NCI-H748 treated with DMSO at 0.1 percent for 48 hours (cell line): ENCODE measurements around the gene SLC2A11.

Source experiments
- DNase-seq: peaks from one replicate; lab custom pipeline; 2025; lab: John Stamatoyannopoulos, UW

The SLC2A11 gene, protein sequence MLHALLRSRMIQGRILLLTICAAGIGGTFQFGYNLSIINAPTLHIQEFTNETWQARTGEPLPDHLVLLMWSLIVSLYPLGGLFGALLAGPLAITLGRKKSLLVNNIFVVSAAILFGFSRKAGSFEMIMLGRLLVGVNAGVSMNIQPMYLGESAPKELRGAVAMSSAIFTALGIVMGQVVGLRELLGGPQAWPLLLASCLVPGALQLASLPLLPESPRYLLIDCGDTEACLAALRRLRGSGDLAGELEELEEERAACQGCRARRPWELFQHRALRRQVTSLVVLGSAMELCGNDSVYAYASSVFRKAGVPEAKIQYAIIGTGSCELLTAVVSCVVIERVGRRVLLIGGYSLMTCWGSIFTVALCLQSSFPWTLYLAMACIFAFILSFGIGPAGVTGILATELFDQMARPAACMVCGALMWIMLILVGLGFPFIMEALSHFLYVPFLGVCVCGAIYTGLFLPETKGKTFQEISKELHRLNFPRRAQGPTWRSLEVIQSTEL

DNA sequence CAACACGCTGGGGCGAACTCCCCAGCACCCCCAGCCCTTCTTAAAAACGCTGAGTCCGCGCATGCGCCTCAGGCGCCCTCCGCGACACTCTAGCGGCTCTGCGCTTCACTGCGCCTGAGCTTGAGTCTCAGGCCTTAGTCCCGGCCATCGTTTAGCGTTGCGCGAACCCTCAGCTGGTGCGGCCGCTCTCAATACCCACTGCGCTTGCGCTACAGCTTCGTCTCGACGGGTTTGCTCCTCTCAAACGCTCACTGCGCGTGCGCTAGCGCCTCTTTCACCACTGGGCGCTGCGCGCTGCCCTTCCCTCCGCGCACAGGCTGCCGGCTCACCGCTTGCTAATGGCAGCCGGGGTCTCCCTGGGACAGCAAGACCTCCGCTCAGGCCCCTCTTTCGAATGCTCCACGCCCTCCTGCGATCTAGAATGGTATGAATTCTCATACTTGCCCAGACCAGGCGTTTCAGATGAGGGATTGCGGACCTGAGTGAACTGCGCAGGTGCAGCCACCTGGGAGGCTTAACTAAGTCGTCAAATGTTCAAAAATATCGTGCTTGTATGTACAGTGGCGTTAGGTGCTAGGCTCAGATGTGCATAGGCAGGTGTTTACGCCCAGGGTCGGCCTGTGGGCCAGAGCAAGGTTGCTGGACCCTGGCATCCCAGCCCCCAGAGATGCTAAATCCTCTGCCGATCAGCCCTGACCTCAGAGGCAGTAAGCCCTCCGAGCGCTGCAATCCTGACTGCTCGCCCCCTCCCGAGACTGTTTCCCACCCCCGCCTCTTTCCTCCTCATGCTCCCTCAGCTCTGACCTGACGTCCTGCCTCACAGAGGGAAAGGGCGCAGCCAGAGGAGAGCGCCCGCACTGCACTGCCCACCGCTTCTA is at the start of gene SLC2A11:
Gene SLC2A11 (plus strand): TSS at position 270 of the 878 bp plus-strand sequence. CDS start 125 bp downstream, at position 395.
- peak; percentile 87 for DNase-seq

DNA sequence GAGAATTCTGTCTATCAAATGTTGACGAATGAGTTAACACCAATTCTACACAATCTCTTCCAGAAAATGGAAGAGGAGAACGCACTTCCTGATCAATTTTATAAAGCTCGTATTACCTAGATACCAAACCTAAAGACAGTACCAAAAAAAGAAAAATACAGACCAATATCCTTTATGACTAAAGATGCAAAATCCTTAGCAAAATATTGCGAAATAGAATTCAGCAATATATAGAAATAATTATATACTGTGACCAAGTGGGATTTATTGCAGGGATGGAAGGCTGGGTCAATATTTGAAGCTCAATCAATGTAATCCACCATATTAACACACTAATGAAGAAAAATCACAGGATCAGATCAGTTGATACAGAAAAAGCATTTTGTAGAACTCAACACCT is 45.3 kb upstream of the SLC2A11 start:
- no peak for DNase-seq

DNA sequence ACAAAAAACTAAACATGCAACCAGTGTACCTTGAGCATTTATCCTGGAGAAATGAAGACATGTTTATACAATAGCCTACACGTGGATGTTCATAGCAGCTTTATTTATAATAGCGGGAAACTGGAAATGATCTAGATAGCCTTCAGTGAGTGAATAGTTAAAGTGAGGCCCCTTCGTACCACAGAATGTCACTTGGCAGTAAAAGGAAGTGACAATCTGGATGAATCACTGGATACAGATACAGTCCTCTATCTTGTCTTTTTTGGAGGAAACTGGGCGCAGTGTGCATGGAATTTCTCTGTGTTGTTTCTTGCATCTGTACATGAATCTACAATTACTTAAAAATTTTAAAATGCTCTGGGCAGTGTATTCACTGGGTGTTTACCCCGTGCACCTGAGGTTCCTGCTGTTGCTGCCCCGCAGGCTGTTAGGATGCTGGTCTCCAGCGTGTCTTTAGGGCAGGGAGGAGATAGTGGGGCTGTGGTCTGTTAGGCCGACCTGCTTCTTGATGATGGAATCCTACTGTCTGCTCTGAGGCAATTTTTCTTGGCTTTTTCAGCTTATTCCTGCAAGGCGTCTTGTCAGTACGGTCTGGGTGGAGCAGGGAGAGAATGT is 42.0 kb upstream of the SLC2A11 start:
- DNase-seq = no peak

DNA sequence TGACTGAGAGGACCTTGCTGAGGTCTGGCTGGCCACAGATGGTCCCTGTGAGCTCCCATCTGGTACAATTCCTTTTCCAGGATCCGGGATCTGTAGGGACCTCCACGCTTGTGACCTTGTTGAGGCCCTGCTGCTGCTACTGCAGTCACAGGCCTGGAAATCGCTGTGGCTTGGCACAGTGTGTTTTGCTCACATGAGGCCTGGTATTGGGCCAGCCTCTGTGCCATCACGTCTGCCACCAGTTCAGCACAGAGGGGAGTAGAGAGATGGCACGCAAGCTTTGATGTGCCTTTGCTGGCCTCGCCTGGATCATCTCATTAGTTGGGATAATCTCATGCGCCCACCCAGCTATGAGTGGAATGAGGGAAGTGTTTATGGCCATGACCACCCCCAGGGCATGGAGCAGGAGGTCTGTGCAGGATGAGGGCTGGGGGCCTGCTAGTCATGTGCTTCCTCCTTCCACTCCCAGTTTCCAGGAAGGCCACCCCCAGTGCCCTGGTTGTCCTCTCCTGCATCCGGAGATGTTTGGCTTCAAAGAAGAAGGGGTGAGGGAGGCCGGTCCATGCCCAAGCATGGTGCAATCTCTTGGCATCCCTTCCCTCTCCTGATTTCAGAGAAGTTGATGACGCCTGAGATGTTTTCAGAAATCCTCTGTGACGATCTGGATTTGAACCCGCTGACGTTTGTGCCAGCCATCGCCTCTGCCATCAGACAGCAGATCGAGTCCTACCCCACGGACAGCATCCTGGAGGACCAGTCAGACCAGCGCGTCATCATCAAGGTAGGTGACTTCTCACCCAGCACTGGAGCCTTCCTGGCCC is 41.3 kb upstream of the SLC2A11 start:
- DNase-seq = no peak

DNA sequence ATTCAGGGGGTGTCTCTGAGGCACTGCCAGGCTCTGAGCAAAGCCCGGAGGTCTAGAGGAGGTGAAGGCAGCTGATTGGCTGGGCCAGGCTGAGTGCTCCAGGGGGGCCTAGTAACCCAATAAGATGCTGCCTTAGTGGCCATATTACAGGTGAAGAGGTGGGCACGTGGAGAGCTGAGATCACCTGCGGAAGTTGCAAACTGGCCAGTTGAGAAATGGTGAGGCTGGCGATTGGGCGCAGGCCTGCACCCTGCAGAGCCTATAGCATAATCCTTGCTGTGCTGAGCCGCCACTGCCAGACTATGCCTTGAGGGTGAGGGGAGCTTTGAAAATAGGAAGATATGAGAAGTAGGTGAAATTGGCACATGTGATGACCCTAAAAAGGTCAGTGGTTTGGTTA is 40.5 kb upstream of the SLC2A11 start:
- DNase-seq = no peak

DNA sequence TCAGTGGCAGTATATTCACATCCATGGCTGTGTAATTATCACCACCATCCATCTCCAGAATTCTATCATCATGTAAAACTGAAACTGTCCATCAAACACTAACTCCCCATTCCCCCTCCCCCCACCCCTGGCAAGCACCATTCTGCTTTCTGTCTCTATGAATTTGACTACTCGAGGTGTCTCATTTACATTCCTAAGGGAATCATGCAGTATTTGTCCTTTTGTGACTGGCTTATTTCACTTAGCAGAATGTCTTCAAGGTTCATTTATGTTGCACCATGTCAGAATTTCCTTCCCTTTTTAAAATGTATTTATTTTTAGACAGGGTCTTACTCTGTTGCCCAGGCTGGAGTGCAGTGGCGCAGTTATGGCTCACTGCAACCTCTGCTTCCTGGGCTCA is 39.1 kb upstream of the SLC2A11 start:
- DNase-seq = no peak

DNA sequence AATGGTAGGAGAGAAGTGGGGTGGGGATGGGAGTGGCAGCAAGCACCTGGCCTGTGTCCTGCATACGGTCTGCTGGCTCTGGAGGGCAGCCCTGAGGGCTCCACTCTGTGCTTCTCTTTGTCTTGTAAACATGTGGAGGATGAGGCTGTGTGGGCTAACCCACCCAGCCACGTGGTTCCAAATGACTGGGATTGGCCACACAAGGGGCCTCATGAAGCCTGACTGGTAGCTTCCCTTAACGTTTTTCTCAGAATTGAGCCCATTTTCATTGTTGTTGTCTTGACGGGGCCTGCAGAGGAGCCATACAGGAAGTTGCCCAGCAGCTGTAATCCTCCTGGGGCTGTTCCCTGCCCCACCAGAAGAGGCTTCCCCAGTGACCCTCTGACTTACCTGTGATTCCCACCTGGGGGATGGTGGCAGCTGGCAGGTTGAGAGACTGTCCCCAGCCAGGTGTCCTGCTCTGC is 36.9 kb upstream of the SLC2A11 start:
- DNase-seq = no peak

DNA sequence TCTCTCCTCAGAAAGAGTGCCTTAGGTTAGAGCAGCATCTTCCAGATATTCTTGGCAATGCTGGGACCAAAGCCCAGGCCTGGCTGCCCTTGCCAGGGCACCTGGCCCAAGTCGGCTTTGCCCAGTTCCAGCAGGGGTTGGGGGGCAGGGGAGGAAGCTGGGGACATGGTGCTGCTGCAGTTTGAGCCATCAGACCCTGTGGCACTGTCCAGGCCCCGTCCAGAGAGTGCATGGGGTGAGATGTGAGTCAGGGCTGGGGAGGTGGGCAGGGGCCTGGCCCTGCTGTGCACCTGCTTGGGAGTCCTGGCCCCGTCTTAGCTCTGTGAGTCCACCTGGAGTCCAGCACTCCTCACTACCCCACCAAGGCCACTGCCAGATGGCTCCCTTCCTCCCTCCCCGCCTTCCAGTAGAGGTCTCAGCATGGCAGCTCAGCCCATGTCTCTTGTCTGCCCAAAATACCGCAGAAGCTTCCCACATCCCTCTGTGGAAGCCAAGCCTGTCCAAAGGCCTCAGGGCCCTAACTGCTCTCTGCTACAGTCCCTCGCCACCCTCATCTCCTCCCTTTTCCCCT is 35.5 kb upstream of the SLC2A11 start:
- DNase-seq = no peak

DNA sequence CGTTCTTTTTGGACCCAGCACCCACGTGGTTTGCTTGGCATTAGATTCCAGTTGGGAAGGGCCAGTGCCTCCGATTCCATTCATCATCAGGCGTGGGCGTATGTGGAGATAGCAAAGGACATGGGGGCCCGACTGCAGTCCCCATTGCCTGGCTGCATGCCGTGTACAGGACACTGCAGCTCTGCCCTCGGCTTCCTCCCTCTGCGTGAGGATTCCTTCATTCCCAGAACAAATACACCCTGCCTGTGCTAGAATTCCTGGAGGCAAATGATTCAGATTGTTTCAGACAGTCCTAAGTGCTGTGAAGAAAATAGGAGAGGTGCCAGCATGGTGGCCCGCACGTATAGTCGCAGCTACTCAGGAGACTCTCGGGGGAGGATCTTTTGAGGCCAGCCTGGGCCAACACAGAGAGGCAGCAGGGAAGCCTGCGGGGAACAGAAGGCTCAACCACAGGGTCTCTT is 34.3 kb upstream of the SLC2A11 start:
- no peak for DNase-seq

DNA sequence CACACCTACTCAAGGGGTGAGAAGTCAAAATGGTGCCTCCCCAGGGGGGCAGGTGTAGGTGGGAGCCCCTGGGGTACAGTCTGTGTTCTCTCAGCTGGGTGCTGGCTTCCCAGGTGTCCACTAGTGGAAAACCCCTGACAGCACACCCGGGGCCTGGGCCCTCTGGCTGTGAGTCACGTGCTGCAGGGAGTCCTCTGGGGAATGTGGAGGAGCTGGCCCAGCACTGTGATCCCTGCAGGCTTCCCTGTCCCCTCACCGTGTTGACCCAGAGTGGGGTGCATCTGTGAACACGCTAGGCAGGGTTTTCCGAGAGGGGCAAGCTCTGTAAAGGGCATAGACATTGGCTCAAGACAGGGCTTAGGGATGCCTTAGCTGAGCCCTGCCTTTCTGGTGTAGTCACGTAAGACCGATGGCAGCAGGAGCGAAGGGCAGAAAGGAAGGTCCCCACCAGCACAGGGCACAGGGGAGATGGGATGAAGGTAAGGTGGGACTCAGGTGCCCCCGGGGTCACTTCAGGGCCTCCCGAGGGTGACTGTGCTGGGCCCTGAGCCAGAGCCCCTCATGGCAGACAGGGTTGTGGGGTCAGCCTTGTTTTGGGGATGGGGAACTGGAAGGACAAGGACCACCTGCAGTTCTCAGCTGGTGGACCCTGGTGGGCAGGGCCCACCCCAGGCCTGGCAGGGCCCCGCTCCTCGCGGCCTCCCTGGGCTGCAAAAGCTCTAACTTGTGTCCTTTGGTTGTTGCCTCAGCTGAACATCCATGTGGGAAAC is 33.0 kb upstream of the SLC2A11 start:
- DNase-seq = no peak

DNA sequence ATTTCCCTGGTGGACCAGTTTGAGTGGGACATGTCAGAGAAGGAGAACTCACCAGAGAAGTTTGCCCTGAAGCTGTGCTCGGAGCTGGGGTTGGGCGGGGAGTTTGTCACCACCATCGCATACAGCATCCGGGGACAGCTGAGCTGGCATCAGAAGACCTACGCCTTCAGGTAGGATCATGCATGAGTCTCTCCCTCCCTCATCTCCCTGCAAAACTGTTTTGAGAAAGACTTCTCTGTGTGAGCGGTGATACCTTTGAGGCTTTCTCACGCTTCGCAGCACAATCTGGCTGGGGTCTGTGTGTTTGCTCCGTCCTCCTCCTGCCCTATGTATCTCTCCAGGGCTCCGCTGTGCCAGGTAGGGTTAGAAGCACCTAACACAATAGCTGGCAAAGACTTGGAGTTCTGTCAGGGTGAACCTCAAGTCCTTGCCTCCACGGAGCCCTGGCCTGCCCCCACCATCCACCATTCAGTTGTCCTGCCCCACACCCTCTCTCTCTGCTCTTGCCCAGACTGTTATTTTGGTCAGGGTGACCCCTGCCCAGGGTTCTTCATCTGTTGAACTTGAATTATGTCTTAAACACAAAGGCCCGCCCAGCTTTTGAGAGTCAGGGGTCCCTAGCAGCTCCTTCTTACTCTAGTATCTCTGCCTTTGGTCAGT is 32.3 kb upstream of the SLC2A11 start:
- no peak for DNase-seq

DNA sequence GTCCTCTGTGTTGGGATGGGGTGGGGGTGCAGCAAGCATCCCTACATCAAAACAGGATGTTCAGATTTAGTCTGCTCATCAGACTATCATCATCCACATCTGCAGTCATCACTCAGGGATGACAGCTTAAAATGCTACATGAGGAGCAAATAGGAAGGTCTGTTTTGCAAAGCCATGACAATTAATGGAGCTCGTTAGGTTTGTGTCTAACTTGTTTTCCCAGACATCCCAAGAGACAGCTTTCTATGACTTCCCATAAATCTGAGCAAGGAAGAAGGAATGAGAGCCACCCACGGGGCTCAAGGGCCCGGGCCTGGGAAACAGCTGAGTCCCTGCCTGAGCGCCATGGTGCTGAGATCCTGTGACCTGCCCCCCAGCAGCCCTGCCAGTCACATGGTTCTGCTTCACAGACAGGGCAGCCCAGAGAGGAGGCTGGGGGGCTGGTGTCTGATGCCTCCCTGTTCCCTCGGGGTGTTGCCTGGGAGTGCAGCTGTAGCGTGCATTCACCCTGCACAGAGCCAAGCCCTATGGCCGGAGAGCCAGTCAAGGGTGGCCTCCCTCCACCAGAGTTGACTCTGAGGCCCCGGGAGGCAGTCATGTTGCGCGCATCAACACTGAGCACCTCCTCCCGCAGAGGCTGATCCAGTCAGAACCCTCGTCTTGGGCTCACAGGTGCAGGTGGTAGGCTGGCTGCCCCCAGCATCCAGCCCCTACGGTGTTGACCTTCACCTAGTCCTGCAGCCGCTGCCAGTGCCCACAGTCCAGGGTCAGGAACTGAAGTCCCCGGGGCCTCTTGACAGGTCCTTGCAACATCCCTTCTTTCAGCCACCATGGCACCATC is 30.9 kb upstream of the SLC2A11 start:
- no peak for DNase-seq

DNA sequence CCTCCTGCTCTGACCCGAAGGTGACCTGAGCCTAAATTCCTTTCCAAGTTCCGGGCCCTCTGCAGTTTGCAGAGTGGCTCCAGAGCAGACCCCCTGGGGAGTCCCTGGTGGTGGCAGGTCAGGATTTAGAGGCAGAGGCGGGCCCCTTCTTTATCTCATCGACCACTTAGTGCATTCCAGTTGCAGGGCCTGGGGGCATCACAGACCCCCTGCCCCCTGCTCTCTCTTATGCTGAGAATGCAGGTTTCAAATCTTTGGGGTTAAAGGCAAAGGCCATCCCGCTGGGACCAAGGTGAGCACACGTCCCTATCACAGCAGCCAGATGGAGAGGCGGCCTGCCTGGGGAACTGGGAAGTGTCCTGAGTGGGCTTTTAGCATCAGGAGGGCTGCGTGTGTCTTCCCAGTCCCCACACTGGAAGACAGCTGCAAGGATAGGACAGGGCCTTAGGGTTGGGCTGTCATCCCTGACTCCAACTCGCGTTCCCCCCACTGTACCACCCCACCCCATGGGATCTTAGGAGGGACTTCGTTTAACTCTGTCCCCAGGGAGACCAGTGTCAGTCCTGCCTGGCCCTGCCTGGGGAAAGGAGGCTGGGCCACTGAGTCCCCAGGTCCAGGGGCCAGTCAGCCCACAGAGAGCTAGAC is 30.2 kb upstream of the SLC2A11 start:
- no peak for DNase-seq

DNA sequence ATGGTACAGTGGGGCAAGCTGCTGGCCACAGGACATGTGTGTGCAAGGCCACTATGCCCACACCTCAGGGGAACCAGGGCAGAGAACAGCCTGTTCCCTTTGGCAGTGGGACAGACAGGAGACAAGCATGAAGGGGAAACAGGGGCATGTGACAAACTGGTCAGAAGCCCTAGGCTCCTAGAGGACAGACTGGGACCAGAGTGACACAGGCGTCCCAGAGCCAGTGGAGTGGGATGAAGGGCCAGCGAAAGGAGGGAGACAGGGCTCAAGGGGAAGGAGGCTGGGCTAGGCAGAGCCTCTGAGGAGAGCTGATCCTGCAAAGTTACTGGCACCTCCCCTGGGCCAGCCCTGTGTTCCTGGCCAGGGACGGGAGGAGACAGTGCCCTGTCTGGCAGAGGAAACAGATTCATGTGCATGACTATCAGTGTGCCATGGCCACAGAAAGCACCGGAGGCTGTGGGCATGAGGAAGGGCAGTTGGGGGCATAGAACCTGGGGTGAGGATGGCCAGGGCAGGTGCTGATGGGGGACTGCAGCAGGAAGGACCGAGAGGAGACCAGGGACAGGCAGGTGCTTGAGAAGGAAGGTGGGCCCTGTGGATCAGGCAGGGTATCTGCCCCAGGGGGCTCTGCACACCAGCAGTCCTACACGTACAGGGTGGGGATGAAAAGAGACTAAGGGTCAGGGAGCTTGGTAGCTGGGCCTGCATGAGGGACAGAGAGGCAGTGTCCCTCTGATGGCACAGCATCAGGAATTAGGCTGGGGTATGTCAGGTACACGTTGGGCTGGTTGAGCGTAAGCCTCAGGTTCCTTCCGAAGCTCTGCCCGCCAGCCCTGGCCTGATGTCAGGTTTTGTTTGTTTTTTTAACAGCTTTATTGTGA is 28.6 kb upstream of the SLC2A11 start:
- DNase-seq = no peak

DNA sequence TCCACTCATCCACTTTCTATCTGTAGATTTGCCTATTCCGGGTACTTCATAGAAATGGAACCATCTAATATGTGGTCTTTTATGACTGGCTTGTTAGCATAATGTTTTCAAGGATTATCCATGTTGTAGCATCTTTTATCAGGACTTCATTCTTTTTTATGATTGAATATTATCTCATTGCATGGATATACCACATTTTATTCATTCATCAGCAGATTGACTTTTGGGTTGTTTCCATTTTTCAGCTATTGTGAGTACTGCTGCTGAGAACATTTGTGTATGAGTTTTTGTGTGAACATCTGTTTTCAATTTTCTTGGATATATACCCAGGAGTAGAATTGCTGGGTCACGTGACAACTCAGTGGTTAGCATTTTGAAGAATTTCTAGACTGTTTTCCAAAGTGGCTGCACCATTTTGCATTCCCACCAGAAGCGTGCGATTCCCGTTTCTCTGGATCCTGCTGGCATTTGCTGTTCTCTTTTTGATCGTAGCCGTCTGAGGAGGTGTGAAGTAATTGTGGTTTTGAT is 27.8 kb upstream of the SLC2A11 start:
- no peak for DNase-seq

DNA sequence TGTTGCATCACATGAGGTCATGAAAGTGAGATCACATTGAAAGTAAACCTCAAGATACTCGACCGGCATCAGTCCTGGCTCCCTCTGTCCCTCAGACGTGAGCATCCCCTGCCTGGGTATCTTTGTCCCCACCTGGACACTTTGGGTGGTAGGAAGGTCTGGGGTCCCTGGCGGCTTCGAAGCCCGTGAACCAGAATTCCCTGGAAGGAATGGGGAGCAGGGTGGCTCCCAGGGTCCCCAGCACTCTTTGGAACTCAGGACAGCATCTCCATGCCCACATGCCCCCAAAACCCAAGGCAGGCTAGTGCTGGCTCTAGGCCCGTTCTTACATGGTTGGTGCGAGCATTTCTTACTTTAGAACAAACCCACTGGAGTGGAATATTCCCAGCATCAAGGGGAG is 26.4 kb upstream of the SLC2A11 start:
- no peak for DNase-seq

DNA sequence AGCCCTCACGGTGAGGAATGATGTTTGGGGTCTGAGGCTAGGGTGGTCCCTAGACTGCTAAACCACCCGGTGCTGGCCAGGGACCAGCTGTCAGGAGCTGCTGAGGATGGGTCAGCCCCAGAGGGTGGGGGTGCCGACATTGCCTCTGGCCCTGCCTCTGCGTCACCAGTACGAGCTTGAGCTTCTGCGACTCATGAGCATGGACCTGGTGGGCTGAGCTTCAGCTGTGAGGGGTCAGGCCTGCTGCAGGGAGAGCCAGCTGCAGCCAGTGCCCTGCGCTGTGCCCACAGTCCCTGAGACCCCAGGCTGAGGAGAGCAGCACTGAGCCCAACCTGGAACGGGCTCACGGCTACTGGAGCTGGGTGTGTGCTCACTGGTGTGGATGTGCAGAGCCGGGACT is 25.9 kb upstream of the SLC2A11 start:
- DNase-seq = no peak
